NCI-H1417 (cell line): ENCODE results near the gene PGBD5.
A peak's percentile ranks its signal among the peaks of the same experiment; 100 is the strongest.

ENCODE experiments used
- DNase-seq, 3 experiments: peaks; one replicate each; lab custom pipeline; 2025; lab: John Stamatoyannopoulos, UW

The PGBD5 gene

DNA sequence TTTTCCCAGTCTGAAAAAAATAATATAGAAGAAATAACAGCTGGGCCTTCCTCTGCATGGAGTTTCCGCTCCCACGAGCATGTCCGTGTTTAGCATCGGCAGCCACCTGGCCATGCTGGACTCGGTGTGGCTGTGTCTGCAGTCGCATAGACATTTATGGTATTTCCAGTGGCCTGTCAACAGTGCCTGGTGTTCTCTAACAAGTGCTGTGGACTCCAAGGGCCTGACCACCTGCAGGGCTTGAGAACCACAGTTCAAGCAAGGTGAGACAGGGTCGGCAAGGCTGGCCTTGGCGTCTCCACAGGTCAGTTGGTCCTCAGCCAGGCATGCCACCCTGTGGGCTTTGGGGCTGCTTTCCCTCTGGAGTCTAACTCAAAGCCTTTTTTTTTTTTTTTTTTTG lies 124.8 kb downstream of the PGBD5 start:
- DNase-seq = peak in 1 of 3 experiments; percentile 18

DNA sequence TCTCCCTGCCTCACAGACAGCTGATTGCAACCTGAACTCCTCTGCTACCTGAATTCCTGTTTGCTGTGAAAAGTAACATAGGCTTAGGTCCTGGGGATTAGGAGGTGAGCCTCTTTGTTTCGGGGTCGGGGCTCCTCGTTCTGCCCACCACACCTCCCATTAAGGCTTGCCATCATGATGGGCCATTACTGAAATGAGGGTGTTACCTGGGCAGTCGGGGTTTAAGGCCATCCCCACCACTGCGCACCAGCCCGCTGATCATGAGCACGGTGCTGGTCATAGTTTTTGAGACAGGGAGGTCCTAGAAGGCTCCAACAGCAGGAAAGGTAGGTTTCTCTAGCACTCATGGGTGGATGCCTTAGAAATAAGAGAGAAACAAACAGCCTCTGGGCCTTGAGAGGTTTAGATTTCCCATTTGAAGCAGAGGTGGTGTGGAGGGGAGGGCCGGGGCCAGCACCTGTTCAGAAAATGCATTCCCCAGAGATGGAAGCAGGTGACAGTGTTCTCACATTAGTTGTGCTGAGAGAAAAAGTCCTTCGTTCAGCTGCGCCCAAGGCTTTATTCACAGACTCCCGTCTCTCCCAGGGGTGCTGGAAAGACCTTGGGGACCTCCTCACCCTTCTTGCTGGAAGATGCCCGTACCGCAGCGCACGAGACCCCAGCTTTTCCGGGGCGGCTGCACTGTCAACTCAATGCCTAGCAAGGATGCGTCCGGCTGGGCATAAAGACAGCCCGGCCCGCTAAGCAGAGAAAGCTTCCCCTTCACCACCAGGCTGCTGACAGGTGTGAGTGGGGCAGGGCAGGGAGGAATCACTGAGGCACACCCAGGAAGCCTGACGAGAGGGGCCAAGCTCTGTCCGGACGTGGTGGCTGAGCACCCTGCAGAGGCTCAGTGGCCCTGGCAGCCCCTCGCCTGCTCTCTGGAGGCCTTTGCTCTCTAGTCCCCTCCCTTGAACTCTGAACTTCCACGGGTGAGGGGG lies 125.5 kb downstream of the PGBD5 start:
- DNase-seq = peak in 2 of 3 experiments; percentile 46 to 67

DNA sequence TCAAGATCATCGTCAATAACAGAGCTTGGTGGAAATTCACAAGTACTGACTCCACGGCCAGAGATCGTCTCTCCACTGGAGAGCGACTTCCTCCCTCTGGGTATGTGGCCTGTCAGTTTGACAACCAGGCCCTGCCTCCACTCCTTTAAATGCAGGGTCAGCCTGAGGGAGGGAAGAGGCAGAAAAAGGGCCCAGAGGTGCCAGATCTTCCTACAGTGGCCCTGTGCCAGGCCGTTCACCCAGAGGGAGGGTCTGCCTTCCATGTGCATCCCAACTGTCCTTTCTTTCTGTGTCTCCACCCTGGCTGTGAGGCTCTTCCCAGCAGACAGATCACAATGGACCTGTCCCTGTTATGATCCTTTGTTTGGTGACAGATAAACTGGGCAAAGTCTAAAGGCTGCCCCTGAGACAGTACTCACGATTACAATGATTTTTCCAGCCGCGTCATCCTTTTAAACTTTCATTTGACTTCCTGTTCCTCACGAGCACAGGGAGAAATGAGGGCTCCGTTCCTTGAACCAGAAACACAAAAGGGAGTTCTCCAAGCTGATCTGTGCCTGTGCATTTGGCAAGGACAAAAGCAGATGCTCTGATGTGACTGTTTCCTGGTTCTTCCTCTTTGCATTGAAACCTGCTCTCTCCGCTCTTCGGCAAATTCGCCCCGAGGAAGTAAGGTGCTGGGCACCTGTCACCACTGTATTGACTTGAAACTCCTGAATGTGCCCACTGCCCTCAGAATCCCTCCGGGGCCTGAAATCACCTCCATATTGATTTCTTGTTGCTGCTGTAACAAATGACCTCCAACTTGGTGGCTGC lies 126.7 kb downstream of the PGBD5 start:
- DNase-seq = no peak

DNA sequence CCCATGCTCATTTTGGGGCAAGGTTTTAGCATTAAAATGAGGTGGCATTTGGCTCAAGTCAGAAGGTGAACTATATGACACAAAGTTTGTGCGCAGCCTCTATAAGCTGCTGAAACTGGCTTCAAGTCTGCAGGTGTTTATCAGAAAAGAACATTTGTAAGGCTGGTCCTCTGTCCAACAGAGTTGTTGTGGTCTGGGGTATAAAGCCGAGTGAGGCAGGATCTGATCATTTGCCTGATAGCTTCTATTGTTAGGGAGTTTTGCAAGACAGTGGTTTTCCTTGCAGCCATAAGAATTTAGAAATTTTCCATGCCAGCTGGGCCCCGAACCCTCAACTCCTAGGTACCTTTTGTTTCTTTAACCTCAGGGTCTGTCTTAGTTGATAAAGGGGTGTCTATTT lies 130.8 kb downstream of the PGBD5 start:
- no peak for DNase-seq

DNA sequence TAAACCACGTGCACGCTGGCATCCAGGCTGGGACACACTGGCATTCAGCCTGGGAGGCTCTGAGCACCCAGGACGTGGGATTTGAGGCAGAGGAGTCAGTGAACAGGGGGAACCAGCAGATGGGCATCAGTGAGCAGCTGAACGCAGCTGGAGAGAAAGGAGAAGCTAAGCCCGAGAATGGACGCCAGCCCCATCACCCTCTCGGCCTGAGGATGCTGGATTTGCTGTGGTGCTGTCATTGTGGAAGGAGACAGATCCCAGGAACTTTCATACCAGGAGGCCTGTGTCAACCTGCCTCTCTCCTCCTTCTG lies 132.8 kb downstream of the PGBD5 start:
- DNase-seq = no peak

DNA sequence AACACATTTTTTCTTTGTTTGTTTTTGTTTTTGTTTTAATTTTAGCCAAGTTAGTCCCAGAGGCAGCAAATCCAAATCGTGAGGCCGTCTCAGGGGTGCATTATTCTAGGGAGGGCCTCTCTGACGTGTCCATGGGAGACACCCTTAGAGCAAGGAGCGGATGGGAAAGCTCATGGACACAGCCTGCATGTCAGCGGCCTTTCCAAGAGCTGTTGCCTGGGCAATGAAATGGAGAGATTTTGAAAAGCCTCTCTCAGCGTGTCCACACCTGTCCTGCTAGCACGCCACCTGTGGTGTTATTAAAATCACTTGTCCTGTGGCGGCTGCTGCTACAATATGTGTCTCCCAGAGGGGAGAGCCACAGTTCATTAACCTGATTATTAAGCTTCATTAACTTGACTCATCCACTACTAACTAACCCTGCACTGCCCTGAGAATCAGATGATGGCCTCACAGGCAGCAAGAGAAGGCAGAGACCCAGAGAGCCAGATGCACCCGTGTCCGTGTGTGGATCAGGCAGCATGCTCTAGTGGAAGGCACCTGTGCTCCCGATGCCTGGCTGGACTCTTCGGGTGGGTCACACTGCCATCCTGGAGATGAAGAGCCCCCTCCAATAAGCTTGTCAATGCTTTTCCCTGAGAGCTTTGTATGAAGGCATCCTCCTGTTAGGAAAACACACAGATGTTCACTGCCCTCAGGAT lies 133.3 kb downstream of the PGBD5 start:
- DNase-seq = peak; percentile 76 to 98 (median 87)

DNA sequence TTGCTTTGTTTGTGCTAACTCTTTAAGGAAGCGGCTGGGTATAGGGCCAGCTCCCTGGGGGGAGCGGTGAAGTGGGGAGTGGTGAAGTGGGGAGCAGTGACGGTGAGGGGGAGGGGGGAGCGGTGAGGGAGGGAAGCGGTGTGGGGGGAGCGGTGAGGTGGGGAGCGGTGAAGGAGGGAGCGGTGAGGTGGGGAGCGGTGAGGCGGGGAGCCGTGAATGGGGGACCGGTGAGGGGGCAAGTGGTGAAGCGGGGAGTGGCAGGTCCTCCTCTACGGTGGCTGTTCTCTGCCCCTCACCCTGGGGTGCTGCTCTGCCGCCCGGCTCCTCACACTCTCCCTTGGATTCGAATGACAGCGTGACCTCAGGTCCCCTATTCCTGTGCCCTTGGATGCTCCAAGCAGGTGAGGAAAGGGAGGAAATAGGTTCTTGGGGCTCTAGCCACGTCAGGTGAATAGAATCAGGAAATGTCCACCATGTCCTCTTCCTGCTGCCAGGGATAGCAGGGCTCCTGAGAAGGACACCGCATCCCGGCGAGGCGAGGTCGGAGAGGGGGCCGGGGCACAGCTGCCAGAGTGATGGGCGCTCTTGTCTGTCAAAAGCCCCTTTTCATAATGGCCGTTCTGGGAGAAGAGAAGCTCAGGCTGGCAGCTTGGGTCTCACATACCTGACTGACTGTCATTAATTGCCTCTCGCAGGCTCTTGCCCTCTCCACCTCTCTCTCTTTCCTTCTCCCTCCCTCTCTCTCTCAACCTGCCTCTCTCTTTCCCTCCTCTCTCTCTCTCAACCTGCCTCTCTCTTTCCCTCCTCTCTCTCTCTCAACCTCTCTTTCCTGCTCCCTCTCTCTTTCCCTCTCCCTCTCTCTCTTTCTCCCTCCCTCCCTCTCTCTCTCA lies 134.2 kb downstream of the PGBD5 start:
- DNase-seq = peak in 2 of 3 experiments; percentile 69 to 85

DNA sequence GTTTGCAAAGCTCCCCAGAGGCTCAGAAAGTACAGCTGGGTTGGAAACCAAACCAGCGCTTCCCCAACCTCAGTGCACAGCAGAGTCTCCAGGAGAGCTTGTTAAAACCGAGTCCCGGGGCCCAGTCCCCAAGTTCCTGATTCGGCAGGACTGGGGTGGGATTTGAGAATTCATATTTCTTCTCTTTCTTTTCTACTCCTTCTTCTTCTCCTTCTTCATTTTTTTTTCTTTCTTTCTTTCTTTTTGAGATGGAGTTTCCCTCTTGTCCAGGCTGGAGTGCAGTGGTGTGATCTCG lies 136.8 kb downstream of the PGBD5 start:
- DNase-seq = no peak

DNA sequence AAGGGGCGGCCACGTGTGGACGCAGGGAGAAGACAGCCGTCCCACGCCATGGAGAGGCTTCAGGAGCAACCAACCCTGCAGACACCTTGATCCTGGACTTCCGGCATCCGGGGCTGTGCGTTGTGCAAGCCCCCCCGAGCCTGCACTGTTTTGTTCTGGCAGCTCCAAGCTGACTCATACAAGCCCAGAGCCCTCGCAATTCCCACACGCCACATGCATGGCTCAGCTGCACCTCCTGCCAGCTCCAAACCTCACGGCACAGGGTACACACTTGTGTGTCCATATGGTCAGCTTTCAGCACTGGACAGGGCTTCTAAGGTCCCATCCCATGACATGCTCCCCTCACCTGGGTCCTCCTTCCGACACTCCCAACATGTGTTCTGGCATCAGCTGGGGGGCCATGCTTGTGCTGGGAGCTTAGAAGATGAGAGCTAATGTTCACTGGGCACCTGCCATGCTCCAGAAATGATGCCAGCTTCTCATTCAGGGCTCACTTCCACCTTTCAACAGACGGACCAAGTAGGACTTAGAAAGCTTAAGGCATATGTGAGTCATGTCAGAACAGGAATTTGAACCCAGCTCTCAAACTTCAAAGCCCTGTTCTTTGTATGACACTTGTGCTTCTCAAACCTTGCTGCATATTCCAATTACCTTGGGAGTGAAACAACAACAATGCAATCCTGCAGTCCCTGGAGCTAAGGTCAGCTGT lies 137.3 kb downstream of the PGBD5 start:
- no peak for DNase-seq

DNA sequence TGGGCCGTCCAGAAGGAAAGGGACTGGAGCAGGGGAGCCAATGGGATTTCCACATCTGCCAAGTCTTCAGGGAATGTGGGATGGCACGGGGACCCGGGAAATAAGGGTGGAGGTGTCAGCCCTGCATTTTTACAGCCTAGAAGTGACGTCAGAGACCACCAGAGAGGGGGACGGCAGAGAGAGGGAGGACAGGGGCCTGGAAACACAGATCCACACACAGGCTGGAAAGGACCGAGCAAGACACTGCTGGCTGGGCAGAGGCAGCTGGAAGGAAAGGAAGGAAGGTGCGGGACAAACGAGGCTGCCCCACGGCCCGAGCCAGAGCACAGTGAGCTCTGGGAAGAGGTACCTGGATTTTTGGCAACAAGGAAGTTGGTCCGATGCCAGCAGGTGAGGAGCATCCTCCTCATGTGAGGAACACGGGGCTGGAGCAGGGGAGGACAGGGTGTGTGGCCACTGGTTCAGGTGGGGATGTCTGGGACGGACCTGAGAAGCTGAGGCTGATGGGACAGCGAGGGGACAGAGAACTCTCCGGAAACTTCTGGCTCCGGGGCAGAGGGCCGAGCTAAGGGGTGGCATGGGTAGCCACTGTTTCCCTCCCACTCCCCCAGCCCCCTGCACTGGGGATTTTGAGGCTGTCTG lies 138.3 kb downstream of the PGBD5 start:
- no peak for DNase-seq

DNA sequence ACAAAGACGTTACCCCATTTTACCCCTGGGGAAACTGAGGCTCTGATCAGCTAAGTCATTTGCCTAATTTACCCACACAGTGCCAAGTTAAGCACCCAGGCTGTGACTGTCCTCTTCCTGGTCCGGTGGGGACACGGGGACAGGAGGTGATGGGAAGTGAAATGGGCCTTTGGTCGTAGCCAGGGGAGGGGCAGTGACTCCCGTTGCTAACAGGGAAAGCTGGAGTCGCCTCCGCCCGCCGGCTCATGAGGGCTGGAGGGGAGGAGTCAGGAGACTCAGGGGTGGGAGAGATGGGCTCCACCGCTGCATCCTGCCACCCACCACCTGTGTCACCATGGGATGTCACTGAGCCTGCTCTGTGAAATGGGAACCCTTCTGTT lies 139.3 kb downstream of the PGBD5 start:
- DNase-seq = no peak

DNA sequence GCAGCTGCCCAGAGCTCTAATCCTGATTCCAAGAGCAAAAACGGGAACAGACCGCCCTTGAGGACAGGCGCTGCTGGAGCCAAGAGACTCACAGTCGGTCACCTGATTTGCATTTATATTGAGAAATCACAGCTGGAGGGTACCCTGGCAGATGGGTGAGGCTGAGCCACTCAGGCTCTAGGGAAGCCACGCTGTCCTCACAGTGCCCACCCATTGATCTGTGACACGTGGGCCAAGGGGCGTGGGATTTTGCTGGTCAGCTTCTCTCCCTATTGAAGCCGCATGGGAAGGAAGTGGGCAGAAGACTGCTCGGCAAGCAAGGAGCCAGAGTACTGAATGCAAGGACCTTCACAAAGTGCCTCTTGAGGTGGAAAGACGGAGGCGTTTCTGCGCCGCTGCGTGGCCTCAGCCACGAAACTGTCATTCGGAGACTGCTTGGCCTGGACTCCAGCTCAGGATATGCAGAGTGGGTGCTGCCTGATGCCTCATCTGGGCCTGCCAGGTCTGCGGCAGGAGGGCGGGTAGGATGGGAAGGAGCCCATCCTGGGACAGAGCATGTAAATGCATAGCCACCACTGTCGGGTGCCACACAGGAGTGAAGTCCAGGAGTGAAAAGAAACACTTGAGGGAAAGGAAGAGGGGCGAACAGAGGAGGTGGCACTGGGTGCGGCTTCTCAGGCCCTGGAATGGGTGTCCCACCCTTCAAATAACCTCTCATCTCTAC lies 139.8 kb downstream of the PGBD5 start:
- DNase-seq = no peak

DNA sequence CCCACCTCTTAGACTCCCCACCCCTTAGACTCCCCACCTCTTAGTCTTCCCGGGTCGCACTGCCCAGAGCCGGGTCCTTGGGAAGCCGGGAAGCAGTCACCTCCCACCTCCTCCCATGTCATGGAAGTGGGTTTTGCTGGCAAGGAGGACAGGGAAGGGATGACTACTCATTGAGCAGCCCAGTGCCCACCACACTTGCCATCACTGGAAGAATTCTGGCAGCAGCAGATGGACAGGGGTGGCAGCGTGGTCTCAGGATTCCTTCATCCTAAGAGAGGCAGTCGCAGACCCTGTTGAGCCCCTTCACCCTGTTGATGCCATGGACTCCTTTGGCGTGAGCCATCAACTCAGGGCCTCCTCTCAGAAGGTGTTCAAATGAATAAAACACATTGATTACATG lies 140.8 kb downstream of the PGBD5 start:
- DNase-seq = no peak

DNA sequence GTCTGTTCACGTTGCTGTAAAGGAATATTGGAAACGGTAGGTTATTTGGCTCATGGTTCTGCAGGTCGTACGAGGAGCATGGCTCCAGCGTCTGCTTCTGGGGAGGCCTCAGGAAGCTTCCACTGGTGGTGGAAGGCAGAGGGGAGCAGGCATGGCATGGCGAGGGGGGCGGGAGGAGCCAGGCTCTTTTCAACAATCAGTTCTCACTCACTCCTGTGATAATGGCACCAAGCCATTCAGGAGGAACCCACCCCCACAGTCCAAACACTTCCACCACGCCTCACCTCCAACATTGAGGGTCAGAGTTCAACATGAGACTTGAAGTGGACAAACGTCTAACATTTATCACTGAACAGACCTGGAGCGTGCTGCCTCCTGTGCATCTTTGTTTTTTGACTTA lies 141.2 kb downstream of the PGBD5 start:
- DNase-seq = no peak

DNA sequence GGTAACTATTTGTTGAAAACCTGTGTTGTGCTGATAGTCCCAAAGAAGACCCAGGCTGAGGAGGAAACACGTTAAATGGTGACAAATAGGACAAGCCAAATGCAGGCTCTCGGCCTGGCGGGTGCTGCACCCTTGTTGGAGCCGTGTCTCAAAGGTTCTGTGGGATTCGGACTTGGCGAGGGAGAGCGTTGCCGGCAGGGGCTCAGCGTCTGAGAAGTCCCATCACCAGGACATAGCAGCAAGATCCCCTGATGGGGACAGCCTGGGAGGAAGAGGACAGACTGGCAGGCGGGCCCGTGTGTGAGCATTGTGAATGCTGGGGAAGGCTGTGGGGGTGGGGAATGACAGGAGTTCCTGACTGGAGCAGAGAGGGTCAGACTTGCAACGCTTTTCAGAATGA lies 142.5 kb downstream of the PGBD5 start:
- DNase-seq = no peak

DNA sequence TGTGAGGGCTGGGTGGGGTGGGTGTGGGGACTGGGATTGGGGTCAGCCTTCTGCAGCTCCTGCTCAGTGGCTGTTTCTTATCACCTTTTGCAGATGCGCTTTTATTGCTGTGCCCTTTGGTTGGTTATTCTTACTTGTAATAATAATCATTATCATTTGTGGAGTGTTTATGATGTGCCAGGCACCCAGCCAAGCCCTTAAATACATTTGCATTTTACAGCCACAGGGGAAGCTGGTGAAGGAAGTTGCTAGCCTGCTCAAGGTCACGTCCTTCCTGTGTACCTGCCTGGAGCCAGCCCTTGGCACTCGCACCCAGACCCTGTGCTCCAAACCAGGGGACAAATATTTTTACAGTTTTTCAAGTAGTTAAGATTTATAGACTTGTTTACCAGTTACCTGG lies 144.0 kb downstream of the PGBD5 start:
- peak in 1 of 3 experiments; percentile 52 for DNase-seq

DNA sequence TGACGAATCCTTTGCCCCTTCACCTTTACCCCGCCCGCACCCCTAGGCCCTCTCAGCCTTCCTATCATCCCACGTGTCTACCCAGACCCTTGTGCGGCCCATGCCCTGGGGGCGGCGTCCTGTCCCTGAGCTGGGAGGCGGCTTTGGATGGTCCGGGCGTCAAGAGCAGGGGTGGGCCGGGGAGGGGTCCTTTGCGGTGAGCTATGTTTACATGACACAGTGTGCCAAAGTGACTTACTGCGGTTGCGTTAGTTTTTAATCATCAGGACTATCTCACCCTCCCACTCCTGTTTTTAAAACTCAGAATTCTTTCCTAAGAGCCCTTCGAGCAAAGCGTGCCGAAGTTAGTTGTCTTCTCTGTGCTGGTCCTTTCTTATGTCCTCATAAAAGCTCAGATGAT lies 144.6 kb downstream of the PGBD5 start:
- DNase-seq = no peak

DNA sequence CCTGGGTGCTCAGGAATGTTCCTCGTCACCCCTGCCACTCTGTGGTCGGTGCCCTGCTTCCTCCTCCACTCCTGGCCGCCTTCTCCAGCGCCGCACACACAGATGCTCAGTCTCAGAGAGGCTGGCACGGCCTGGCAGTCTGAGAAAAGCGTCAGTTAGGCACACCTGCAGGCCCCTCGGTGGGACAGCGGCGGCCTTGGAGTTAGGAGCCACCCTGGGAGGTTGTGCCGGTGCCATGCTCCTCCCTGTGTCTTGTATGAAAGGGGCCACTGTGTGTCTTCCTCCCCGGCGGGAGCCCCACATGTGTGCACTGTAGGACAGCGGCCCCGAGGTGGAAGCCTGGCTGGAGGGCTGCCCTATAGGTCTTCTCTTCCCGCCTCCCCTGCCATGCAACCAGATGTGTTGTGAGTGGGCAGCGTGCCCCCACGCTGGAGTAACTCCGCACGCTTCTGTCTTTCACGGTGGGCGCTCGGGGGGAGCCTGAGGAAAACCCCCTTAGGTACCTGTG lies 145.2 kb downstream of the PGBD5 start:
- DNase-seq = no peak

DNA sequence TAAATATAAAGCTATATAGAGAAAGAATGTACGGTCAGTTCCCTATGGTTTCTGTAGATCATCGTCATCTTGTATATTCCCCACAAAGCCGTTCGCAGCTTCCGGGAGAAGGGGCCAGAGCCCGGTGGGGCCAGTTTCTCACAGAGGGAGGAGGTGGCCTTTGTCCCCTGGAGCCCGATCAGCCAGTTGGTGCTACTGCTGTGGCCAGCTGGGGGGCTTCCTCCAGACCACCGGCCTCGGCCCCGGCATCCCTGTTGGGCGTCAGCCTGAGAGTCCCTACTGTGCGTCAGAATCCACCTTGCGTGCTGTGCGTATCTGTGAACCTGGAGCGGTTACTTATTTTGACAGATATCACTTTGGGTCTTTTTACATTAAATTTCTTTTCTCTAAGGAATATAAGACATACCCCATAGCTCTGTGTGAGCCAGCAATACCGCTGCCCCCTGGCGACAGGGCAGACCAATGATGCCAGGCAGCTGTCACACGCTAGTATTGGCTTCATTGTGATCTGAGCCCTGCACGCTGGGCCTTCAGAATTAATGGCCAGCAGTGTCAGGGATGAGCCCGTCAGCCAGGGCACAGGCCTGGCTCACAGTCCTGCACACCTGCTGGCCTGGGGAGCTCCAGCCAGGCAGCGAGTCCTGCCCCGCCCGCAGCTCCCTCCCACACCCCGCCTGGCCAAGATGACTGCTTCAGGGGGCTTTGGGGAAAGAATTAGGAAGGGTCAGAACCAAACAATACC lies 145.9 kb downstream of the PGBD5 start:
- no peak for DNase-seq
